ENCODE results near the gene APPBP2. TPM values are rescaled to one million over a fixed set of nuclear protein-coding genes. Genes with fewer than 3 reads are reported as not detected.

Gene APPBP2
- total RNA-seq, 1 donor from 2014 or later = 65.5 TPM

DNA sequence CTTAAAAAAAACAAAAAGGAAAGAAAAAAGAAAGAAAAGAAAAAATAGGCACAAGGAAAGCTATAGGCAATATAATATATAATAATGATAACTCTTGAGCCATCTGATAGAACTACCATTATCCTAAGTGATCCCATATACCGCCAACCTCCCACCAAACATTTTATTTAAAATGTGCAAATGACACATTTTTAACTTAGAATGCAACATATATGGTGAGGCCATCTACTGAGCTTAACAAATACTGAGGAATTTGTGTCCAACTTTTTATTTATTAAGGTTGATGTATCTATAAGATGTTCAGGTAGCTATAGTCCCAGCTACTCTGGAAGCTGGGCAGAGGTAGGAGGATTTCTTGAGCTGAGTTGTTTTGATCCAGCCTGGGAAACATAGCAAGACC is 14.4 kb upstream of the APPBP2 start:
- H3K4me1 Mint-ChIP-seq = no peaks in the 10 kb centered on the region
- TF ChIP-seq, protein P1, sequence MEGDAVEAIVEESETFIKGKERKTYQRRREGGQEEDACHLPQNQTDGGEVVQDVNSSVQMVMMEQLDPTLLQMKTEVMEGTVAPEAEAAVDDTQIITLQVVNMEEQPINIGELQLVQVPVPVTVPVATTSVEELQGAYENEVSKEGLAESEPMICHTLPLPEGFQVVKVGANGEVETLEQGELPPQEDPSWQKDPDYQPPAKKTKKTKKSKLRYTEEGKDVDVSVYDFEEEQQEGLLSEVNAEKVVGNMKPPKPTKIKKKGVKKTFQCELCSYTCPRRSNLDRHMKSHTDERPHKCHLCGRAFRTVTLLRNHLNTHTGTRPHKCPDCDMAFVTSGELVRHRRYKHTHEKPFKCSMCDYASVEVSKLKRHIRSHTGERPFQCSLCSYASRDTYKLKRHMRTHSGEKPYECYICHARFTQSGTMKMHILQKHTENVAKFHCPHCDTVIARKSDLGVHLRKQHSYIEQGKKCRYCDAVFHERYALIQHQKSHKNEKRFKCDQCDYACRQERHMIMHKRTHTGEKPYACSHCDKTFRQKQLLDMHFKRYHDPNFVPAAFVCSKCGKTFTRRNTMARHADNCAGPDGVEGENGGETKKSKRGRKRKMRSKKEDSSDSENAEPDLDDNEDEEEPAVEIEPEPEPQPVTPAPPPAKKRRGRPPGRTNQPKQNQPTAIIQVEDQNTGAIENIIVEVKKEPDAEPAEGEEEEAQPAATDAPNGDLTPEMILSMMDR (IDR thresholded peaks at IDR 0.05; ENCODE audit: unreplicated experiment) = no peak
- no peak for DNase-seq (ENCODE audit: low spot score in 2 of 2, unreplicated experiment in 2 of 2)
- H3K27ac Mint-ChIP-seq = no peak overlapping the region
- no peaks in the 10 kb centered on the region for H3K36me3 Mint-ChIP-seq
- H3K9me3 Mint-ChIP-seq = no peaks in the 10 kb centered on the region
- no peak overlapping the region for H3K4me3 Mint-ChIP-seq
- no peaks in the 10 kb centered on the region for H3K27me3 Mint-ChIP-seq (ENCODE audit: low read depth)

DNA sequence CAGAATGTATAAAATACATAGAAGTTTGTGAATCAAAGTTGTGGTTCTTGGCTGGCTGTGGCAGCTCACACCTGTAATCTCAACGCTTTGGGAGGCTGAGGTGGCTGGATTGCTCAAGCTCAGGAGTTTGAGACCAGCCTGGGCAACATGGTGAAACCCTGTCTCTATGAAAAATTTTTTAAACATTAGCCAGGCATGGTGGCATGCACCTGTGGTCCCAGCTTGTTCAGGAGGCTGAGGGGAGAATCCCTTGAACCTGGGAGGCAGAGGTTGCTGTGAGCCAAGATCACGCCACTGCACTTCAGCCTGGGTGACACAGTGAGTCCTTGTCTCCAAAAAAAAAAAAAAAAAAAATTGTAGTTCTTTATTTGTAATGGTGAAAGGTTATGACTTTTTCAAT is 13.8 kb upstream of the APPBP2 start:
- H3K4me3 Mint-ChIP-seq = no peak overlapping the region
- no peaks in the 10 kb centered on the region for H3K4me1 Mint-ChIP-seq
- H3K27me3 Mint-ChIP-seq (ENCODE audit: low read depth) = no peaks in the 10 kb centered on the region
- no peaks in the 10 kb centered on the region for H3K36me3 Mint-ChIP-seq
- TF ChIP-seq, protein P1 (IDR thresholded peaks at IDR 0.05; ENCODE audit: unreplicated experiment) = no peak
- DNase-seq (ENCODE audit: low spot score in 2 of 2, unreplicated experiment in 2 of 2) = no peak
- no peak overlapping the region for H3K27ac Mint-ChIP-seq
- H3K9me3 Mint-ChIP-seq = no peaks in the 10 kb centered on the region

DNA sequence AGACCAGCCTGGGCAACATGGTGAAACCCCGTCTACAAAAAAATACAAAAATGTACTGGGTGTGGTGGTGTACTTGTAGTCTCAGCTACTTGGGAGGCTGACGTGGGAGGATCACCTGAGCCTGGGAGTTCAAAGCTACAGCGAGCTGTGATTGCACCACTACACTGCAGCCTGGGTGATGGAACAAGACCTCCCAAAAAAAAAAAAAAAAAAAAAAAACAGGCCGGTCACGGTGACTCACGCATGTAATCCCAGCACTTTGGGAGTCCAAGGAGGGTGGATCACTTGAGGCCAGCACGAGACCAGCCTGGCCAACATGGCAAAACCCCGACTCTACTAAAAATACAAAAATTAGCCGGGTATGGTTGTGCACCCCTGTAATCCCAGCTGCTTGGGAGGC is 12.7 kb upstream of the APPBP2 start:
- Mint-ChIP-seq H3K27ac (no peak overlapping the region), H3K27me3 (ENCODE audit: low read depth) (no peaks in the 10 kb centered on the region), H3K4me1 (no peaks in the 10 kb centered on the region), H3K4me3 (no peak overlapping the region), H3K36me3 (no peaks in the 10 kb centered on the region), H3K9me3 (no peaks in the 10 kb centered on the region)
- TF ChIP-seq, protein P1 (IDR thresholded peaks at IDR 0.05; ENCODE audit: unreplicated experiment) = no peak
- DNase-seq (ENCODE audit: low spot score in 2 of 2, unreplicated experiment in 2 of 2) = no peak

DNA sequence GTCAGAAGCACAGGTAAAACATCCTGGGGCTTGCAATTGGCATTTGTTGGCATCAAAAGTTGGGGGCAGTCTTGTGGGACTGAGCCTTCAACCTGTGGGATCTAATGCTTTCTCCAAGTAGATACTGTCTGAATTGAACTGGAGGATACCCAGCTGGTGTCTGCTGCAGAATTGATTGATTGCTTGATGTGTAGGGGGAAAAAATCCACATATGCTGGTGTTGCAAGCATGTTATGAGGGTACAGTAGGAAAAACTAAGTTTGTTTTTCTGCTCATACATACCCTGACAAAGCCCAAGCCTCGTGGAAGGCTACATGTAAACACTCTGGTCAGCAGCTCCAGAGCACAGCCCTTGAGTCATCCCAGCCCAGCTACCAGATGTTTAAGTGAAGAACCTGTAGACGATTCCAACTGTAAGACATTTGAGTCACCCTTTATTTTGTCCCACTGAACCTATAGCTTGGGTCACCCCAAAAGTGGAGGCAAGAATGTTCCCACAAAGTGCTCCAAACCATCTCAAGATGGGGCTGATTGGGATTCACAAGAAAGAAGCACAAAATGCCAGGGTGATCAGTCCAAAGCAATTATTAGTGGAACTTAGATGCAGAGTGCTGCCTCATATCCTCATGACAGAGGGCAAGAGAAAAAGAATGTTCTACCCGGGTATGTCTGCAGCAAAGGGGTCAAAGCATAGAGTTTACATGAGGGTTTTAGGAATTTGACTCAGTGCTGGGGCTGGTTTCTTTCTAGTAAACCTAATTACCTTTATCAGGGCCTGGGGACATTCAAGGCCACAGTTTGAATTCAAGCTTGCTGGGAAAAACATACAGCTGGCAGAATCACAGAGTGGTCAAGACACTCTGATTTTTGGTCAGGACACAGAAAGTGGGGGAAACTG is 9.6 kb upstream of the APPBP2 start:
- H3K4me3 Mint-ChIP-seq = no peak overlapping the region
- H3K4me1 Mint-ChIP-seq = no peaks in the 10 kb centered on the region
- peaks cover 7% of the 10 kb centered on the region for H3K36me3 Mint-ChIP-seq
- no peaks in the 10 kb centered on the region for H3K27me3 Mint-ChIP-seq (ENCODE audit: low read depth)
- no peak for DNase-seq (ENCODE audit: low spot score in 2 of 2, unreplicated experiment in 2 of 2)
- TF ChIP-seq, protein P1 (IDR thresholded peaks at IDR 0.05; ENCODE audit: unreplicated experiment) = no peak
- H3K9me3 Mint-ChIP-seq = peaks cover 15% of the 10 kb centered on the region
- no peak overlapping the region for H3K27ac Mint-ChIP-seq

DNA sequence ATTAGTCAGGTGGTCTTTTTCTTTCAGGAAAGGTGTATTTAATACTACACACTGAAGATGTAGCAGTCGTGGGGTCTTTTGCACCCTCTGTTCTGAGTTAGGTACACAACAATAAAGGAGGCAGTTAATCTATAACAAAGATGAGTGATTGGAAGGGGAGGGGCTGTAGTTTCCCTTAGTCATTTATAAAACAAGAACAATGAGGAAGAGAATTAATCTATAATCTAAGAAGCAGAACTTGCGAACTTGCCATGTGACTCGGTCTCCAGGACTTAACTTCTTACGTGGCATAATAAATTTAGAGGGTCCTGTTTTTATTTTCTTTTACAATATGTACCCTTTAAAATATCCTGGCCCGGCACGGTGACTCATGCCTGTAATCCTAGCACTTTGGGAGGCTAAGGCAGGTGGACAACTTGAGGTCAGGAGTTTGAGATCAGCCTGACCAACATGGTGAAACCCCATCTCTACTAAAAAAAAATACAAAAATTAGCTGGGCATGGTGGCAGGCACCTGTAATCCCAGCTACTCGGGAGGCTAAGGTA is 8.6 kb upstream of the APPBP2 start:
- peaks cover 11% of the 10 kb centered on the region for H3K36me3 Mint-ChIP-seq
- H3K27me3 Mint-ChIP-seq (ENCODE audit: low read depth) = no peaks in the 10 kb centered on the region
- H3K27ac Mint-ChIP-seq = no peak overlapping the region
- H3K9me3 Mint-ChIP-seq = peaks cover 22% of the 10 kb centered on the region
- DNase-seq (ENCODE audit: low spot score in 2 of 2, unreplicated experiment in 2 of 2) = no peak
- TF ChIP-seq, protein P1 (IDR thresholded peaks at IDR 0.05; ENCODE audit: unreplicated experiment) = no peak
- H3K4me3 Mint-ChIP-seq = no peak overlapping the region
- no peaks in the 10 kb centered on the region for H3K4me1 Mint-ChIP-seq
